Neural progenitor cell (in vitro differentiated cells): ENCODE results near the gene GADD45G. TPM values are rescaled to one million over a fixed set of nuclear protein-coding genes. Genes with fewer than 3 reads are reported as not detected.

Experiments
- DNase-seq: peaks from one replicate; pipeline ENCODE4 v3.0.0-alpha.2; 2016; ENCODE audit warnings: low spot score
- H2AFZ ChIP-seq: fragments of 200-600 bp; sonication (generic); replicated peaks from 2 replicates; pipeline ENCODE4 v1.6.1; 2016; ENCODE audit warnings: antibody characterized with exemption
- H3F3A ChIP-seq: fragments of 200-600 bp; sonication (generic); 2 replicates; pipeline ENCODE4 v1.6.1; 2016; ENCODE audit warnings: antibody characterized with exemption, low read depth
- H3K27ac ChIP-seq: fragments of 200-600 bp; sonication (generic); 2 replicates; pipeline ENCODE4 v1.5.1; 2016; ENCODE audit warnings: mild to moderate bottlenecking
- H3K27me3 ChIP-seq: fragments of 200-600 bp; sonication (generic); 2 replicates; pipeline ENCODE4 v1.6.1; 2016; ENCODE audit warnings: mild to moderate bottlenecking, moderate library complexity
- H3K36me3 ChIP-seq: fragments of 200-600 bp; sonication (generic); 2 replicates; pipeline ENCODE4 v1.5.1; 2016
- H3K4me1 ChIP-seq: fragments of 200-600 bp; sonication (generic); 2 replicates; pipeline ENCODE4 v1.6.1; 2016; ENCODE audit warnings: mixed run types
- H3K4me2 ChIP-seq: fragments of 200-600 bp; sonication (generic); 2 replicates; pipeline ENCODE4 v1.6.1; 2016
- H3K4me3 ChIP-seq: fragments of 200-600 bp; sonication (generic); 2 replicates; pipeline ENCODE4 v1.5.1; 2016
- H3K79me2 ChIP-seq: fragments of 200-600 bp; sonication (generic); 2 replicates; pipeline ENCODE4 v1.6.1; 2016; ENCODE audit warnings: low read depth
- H3K9ac ChIP-seq: fragments of 200-600 bp; sonication (generic); 2 replicates; pipeline ENCODE4 v1.6.1; 2016
- H3K9me3 ChIP-seq: fragments of 200-600 bp; sonication (generic); 2 replicates; pipeline ENCODE4 v1.5.1; 2016; ENCODE audit warnings: low read depth
- H4K20me1 ChIP-seq: fragments of 200-600 bp; sonication (generic); 2 replicates; pipeline ENCODE4 v1.6.1; 2016; ENCODE audit warnings: low read depth
- H3K27ac Mint-ChIP-seq: 3 replicates; pipeline ENCODE4 v1.8.0; 2021; ENCODE audit warnings: mixed read lengths
- H3K27me3 Mint-ChIP-seq: 2 replicates; pipeline ENCODE4 v1.8.0; 2022; ENCODE audit warnings: low read depth, mild to moderate bottlenecking, inconsistent platforms, moderate library complexity, mixed read lengths; ENCODE audit not compliant: insufficient read depth
- H3K36me3 Mint-ChIP-seq: 3 replicates; pipeline ENCODE4 v1.8.0; 2021; ENCODE audit warnings: mixed read lengths
- H3K4me1 Mint-ChIP-seq: 3 replicates; pipeline ENCODE4 v1.8.0; 2021; ENCODE audit warnings: mixed read lengths
- H3K4me3 Mint-ChIP-seq: 3 replicates; pipeline ENCODE4 v1.8.0; 2021; ENCODE audit warnings: mild to moderate bottlenecking, moderate library complexity, mixed read lengths
- H3K9me3 Mint-ChIP-seq: 3 replicates; pipeline ENCODE4 v1.8.0; 2020; ENCODE audit warnings: mixed read lengths
- EZH2 ChIP-seq: fragments of 200-600 bp; sonication (generic); IDR thresholded peaks from 2 replicates; pipeline ENCODE4 v1.6.1; 2017; ENCODE audit warnings: antibody characterized with exemption, mild to moderate bottlenecking, moderate library complexity
- EZH2phosphoT487 ChIP-seq: fragments of 200-600 bp; sonication (generic); IDR thresholded peaks from 2 replicates; pipeline ENCODE4 v1.6.1; 2017; ENCODE audit warnings: antibody characterized with exemption
- total RNA-seq: library from RNA; depleted of rRNA; stranded (reverse); fragments of >200 nt; gene quantifications from 2 replicates; pipeline ENCODE4 v1.2.3, GENCODE V29; 2015; ENCODE audit warnings: low replicate concordance
- TF ChIP-seq, protein P1 (sequence below): fragments of 200-600 bp; sonication (generic); IDR thresholded peaks from 2 replicates; pipeline ENCODE4 v1.5.1; 2017; ENCODE audit warnings: antibody characterized with exemption, mild to moderate bottlenecking

Gene GADD45G
- total RNA-seq, 1 donor from 2014 or later = not detected

DNA sequence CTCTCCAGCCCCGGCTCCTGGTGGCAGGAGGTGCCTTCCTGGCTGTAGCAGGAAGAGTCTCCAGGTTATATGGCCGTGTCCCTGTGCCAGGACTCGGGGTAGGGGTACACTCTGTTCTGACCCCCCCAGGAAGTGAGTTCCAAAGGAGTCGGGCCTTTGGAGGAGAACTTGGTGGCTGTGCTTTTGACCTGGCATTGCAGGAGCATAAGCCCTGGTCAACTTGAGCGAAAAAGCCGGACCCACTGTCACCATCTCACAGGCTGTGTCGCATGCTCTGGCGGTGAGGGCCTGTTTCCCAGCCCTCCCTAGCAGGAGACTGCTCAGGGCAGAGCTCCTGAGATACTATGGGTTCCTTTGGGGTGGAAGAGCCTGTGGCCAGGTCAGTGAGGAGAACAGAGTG, 36.0 kb downstream of the GADD45G start:
- no peak overlapping the region for H2AFZ ChIP-seq
- H3K27ac Mint-ChIP-seq = no peak overlapping the region

DNA sequence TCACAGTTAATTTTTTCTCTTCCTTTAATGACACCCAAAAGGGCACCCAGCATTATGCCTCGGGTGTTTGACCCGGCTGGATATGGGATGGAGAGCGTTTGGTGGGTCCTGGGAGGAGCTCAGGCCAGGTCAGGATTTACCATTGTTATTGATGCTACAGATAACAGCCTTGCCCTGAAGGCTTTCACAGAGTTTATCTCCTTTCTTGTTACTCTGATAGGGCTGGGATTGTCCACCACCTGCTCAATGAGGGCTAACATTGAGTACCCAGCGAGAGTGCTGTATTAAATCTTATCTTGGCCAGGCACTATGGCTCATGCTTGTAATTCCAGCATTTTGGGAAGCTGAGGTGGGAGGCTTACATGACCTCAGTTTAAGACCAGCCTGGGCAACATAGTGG, 37.2 kb downstream of the GADD45G start:
- Mint-ChIP-seq H3K36me3 (no peaks in the 10 kb centered on the region), H3K9me3 (no peaks in the 10 kb centered on the region), H3K4me3 (no peak overlapping the region), H3K27me3 (peaks cover 7% of the 10 kb centered on the region), H3K27ac (no peak overlapping the region), H3K4me1 (peaks cover 7% of the 10 kb centered on the region)
- Histone ChIP-seq H3K9me3 (no peaks in the 10 kb centered on the region), H3K36me3 (no peaks in the 10 kb centered on the region), H3K79me2 (no peaks in the 10 kb centered on the region), H3K4me2 (no peak overlapping the region), H3K4me3 (no peak overlapping the region), H3K4me1 (peaks cover 8% of the 10 kb centered on the region), H3K27me3 (no peaks in the 10 kb centered on the region), H3K9ac (no peak overlapping the region), H3F3A (no peaks in the 10 kb centered on the region), H2AFZ (no peak overlapping the region), H3K27ac (no peak overlapping the region), H4K20me1 (no peaks in the 10 kb centered on the region)
- DNase-seq = no peak
- TF ChIP-seq EZH2 (no peak), EZH2phosphoT487 (no peak)
- TF ChIP-seq, protein P1, sequence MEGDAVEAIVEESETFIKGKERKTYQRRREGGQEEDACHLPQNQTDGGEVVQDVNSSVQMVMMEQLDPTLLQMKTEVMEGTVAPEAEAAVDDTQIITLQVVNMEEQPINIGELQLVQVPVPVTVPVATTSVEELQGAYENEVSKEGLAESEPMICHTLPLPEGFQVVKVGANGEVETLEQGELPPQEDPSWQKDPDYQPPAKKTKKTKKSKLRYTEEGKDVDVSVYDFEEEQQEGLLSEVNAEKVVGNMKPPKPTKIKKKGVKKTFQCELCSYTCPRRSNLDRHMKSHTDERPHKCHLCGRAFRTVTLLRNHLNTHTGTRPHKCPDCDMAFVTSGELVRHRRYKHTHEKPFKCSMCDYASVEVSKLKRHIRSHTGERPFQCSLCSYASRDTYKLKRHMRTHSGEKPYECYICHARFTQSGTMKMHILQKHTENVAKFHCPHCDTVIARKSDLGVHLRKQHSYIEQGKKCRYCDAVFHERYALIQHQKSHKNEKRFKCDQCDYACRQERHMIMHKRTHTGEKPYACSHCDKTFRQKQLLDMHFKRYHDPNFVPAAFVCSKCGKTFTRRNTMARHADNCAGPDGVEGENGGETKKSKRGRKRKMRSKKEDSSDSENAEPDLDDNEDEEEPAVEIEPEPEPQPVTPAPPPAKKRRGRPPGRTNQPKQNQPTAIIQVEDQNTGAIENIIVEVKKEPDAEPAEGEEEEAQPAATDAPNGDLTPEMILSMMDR = no peak

More for the DNA sequence above, 36.0 kb downstream of the GADD45G start:
- H3K9ac ChIP-seq = no peak overlapping the region
- no peak overlapping the region for H3K4me2 ChIP-seq
- Mint-ChIP-seq H3K36me3 (no peaks in the 10 kb centered on the region), H3K27me3 (peaks cover 10% of the 10 kb centered on the region), H3K4me1 (peaks cover 2% of the 10 kb centered on the region), H3K9me3 (no peaks in the 10 kb centered on the region), H3K4me3 (no peak overlapping the region)
- no peak overlapping the region for H3K27ac ChIP-seq
- no peaks in the 10 kb centered on the region for H3K79me2 ChIP-seq
- no peak for DNase-seq
- no peaks in the 10 kb centered on the region for H3K9me3 ChIP-seq
- H3K4me1 ChIP-seq = peaks cover 8% of the 10 kb centered on the region
- H3F3A ChIP-seq = no peaks in the 10 kb centered on the region
- H3K4me3 ChIP-seq = no peak overlapping the region
- no peak for TF ChIP-seq EZH2phosphoT487
- H4K20me1 ChIP-seq = no peaks in the 10 kb centered on the region
- H3K36me3 ChIP-seq = no peaks in the 10 kb centered on the region
- no peaks in the 10 kb centered on the region for H3K27me3 ChIP-seq

DNA sequence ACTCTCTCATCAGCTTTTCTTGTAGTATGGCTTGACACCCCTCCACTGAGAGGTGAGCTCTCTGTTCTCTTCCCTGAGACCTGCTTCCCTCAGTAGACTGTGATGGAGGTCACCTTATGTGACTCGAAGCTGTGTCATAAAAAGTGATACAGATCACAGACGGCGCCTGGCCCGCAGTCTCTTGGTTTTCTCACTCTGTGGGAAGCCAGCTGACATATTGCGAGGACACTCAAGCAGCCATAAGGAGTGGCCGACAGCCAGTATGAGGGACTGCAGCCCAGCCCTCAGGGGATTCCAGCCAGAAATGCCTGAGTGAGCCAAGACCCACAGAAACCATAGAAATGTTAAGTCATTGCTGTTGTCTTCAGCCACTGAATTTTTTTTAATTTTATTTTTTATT, 38.0 kb downstream of the GADD45G start:
- Mint-ChIP-seq H3K27ac (no peak overlapping the region), H3K27me3 (peaks cover 7% of the 10 kb centered on the region)
- DNase-seq = no peak

More for the DNA sequence above, 38.0 kb downstream of the GADD45G start:
- Mint-ChIP-seq H3K4me1 (peaks cover 13% of the 10 kb centered on the region), H3K4me3 (no peak overlapping the region), H3K36me3 (no peaks in the 10 kb centered on the region), H3K9me3 (no peaks in the 10 kb centered on the region)
- no peak overlapping the region for H3K9ac ChIP-seq
- H4K20me1 ChIP-seq = no peaks in the 10 kb centered on the region
- H3K79me2 ChIP-seq = no peaks in the 10 kb centered on the region
- H3F3A ChIP-seq = no peaks in the 10 kb centered on the region
- H3K27me3 ChIP-seq = no peaks in the 10 kb centered on the region
- H3K9me3 ChIP-seq = no peaks in the 10 kb centered on the region
- no peak overlapping the region for H3K4me3 ChIP-seq
- TF ChIP-seq, protein P1 = no peak
- TF ChIP-seq EZH2phosphoT487 (no peak), EZH2 (no peak)
- no peak overlapping the region for H3K4me2 ChIP-seq
- H3K4me1 ChIP-seq = peaks cover 8% of the 10 kb centered on the region
- no peaks in the 10 kb centered on the region for H3K36me3 ChIP-seq
- H2AFZ ChIP-seq = no peak overlapping the region
- no peak overlapping the region for H3K27ac ChIP-seq
